ENCODE data around the gene KCNAB1. TPM values are rescaled to one million over a fixed set of nuclear protein-coding genes. Genes with fewer than 3 reads are reported as not detected.
A peak's percentile ranks its signal among the peaks of the same experiment; 100 is the strongest.

The KCNAB1 gene
- polyA plus RNA-seq, 1 donor (not counting 4 experiments of a cell fraction or from before 2014, with no cell fraction given) = 0.03 TPM

DNA sequence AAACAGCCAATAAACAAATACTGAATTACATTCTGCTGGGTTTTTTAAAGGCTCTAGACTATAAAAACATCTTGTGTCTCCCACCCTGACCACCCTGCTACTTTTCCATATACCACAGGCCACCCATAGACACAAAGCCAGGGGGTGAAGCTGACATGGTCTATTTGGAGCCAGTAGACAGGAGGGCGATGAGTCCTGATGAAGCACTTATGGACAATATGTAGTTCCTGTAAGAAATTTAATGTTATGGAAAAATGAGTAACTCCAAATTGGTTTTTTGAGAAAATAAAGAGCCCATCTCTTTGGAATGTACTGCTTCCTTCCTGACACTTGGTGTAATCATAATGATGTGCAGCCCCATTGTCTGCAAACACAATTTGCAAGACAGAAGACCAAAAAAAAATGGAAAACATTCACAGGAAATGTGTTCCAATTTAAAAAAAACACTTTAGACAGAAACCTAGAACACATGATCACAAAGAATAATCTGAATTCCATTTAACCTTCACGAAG, 422.7 kb downstream of the KCNAB1 start:
- Histone ChIP-seq H3K4me2 (ENCODE audit: control insufficient read depth, extremely low read depth, insufficient read depth, low read depth, low read length) (no peak overlapping the region), H3K9me1 (ENCODE audit: control insufficient read depth, extremely low read depth, insufficient read depth, low read length) (peaks cover 2% of the 10 kb centered on the region), H3K9me3 (ENCODE audit: control insufficient read depth, low read depth, low read length) (no peaks in the 10 kb centered on the region), H3K4me1 (ENCODE audit: control insufficient read depth, extremely low read depth, insufficient read depth, low read length) (peaks cover 8% of the 10 kb centered on the region), H3K9ac (ENCODE audit: control insufficient read depth, extremely low read depth, insufficient read depth, low read length) (no peak overlapping the region), H3K4me3 (ENCODE audit: control insufficient read depth in 2 of 3, extremely low read depth in 1 of 3, insufficient read depth in 2 of 3, low read depth in 1 of 3, low read length in 3 of 3) (no peak overlapping the region), H3K36me3 (ENCODE audit: control insufficient read depth in 2 of 2, extremely low read depth in 1 of 2, insufficient read depth in 2 of 2, low read length in 2 of 2) (peaks cover 22 to 47% of the 10 kb centered on the region in 2 experiments), H2AFZ (ENCODE audit: control insufficient read depth, low read length) (no peak overlapping the region), H3K27me3 (ENCODE audit: control insufficient read depth, extremely low read depth, insufficient read depth, low read length) (no peaks in the 10 kb centered on the region), H3K79me2 (ENCODE audit: control insufficient read depth, insufficient read depth, low read length) (peaks cover 42% of the 10 kb centered on the region), H3K27ac (ENCODE audit: control insufficient read depth, insufficient read depth, low read length) (no peak overlapping the region), H4K20me1 (ENCODE audit: control insufficient read depth, extremely low read depth, insufficient read depth, low read length) (peaks cover 12% of the 10 kb centered on the region)
- no peak for FAIRE-seq
- DNase-seq (ENCODE audit: low read depth, low spot score) = no peak
- dilution Hi-C loops (cut with MboI; ENCODE audit: extremely low pct_ligation_motif_present, low sequenced_read_pairs) = no loop called here
- TF ChIP-seq, protein P1, sequence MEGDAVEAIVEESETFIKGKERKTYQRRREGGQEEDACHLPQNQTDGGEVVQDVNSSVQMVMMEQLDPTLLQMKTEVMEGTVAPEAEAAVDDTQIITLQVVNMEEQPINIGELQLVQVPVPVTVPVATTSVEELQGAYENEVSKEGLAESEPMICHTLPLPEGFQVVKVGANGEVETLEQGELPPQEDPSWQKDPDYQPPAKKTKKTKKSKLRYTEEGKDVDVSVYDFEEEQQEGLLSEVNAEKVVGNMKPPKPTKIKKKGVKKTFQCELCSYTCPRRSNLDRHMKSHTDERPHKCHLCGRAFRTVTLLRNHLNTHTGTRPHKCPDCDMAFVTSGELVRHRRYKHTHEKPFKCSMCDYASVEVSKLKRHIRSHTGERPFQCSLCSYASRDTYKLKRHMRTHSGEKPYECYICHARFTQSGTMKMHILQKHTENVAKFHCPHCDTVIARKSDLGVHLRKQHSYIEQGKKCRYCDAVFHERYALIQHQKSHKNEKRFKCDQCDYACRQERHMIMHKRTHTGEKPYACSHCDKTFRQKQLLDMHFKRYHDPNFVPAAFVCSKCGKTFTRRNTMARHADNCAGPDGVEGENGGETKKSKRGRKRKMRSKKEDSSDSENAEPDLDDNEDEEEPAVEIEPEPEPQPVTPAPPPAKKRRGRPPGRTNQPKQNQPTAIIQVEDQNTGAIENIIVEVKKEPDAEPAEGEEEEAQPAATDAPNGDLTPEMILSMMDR (optimal IDR thresholded peaks at IDR 0.05 in 1 of 3, IDR thresholded peaks at IDR 0.05 in 1 of 3, conservative IDR thresholded peaks at IDR 0.05 in 1 of 3; ENCODE audit: extremely low read depth in 1 of 3, insufficient read depth in 2 of 3, low read length in 3 of 3) = no peak
- TF ChIP-seq EZH2 (IDR thresholded peaks at IDR 0.05; ENCODE audit: low read length) = no peak

DNA sequence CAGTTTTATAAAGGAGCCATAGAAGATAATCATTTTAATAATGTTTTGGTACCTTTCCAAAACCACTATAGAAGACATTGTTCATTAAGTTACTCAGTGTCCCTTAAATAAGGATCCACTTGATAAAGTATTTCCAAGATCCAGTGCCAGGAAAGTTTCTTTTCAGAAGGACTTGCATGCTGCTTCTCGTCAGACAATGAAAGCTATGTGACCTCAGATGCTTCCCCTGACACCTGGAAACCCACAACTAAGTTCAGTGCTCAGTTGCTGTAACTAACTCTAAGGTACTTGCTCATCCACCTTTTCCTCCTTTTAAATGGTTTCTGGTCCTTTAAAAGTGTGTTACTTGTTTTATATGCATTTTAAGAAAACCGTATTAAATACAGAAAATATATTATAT, 427.3 kb downstream of the KCNAB1 start:
- Histone ChIP-seq H3K4me3 (ENCODE audit: control insufficient read depth in 2 of 3, extremely low read depth in 1 of 3, insufficient read depth in 2 of 3, low read depth in 1 of 3, low read length in 3 of 3) (no peak overlapping the region), H3K9me1 (ENCODE audit: control insufficient read depth, extremely low read depth, insufficient read depth, low read length) (peaks cover 2% of the 10 kb centered on the region), H3K9me3 (ENCODE audit: control insufficient read depth, low read depth, low read length) (no peaks in the 10 kb centered on the region), H3K27me3 (ENCODE audit: control insufficient read depth, extremely low read depth, insufficient read depth, low read length) (no peaks in the 10 kb centered on the region), H2AFZ (ENCODE audit: control insufficient read depth, low read length) (no peak overlapping the region), H3K27ac (ENCODE audit: control insufficient read depth, insufficient read depth, low read length) (no peak overlapping the region), H3K4me2 (ENCODE audit: control insufficient read depth, extremely low read depth, insufficient read depth, low read depth, low read length) (no peak overlapping the region), H3K79me2 (ENCODE audit: control insufficient read depth, insufficient read depth, low read length) (peaks cover 84% of the 10 kb centered on the region), H4K20me1 (ENCODE audit: control insufficient read depth, extremely low read depth, insufficient read depth, low read length) (peaks cover 12% of the 10 kb centered on the region), H3K9ac (ENCODE audit: control insufficient read depth, extremely low read depth, insufficient read depth, low read length) (no peak overlapping the region), H3K36me3 (ENCODE audit: control insufficient read depth in 2 of 2, extremely low read depth in 1 of 2, insufficient read depth in 2 of 2, low read length in 2 of 2) (peaks cover 16 to 65% of the 10 kb centered on the region in 2 experiments), H3K4me1 (ENCODE audit: control insufficient read depth, extremely low read depth, insufficient read depth, low read length) (peaks cover 52% of the 10 kb centered on the region)
- TF ChIP-seq EZH2 (IDR thresholded peaks at IDR 0.05; ENCODE audit: low read length) = no peak
- TF ChIP-seq, protein P1 (optimal IDR thresholded peaks at IDR 0.05 in 1 of 3, IDR thresholded peaks at IDR 0.05 in 1 of 3, conservative IDR thresholded peaks at IDR 0.05 in 1 of 3; ENCODE audit: extremely low read depth in 1 of 3, insufficient read depth in 2 of 3, low read length in 3 of 3) = no peak
- FAIRE-seq = peak; percentile 94
- no peak for DNase-seq (ENCODE audit: low read depth, low spot score)
- dilution Hi-C loops (cut with MboI; ENCODE audit: extremely low pct_ligation_motif_present, low sequenced_read_pairs) = no loop called here

Measured in keratinocyte (primary cell).